ENCODE measurements around the gene ARHGAP15.

The ARHGAP15 gene

DNA sequence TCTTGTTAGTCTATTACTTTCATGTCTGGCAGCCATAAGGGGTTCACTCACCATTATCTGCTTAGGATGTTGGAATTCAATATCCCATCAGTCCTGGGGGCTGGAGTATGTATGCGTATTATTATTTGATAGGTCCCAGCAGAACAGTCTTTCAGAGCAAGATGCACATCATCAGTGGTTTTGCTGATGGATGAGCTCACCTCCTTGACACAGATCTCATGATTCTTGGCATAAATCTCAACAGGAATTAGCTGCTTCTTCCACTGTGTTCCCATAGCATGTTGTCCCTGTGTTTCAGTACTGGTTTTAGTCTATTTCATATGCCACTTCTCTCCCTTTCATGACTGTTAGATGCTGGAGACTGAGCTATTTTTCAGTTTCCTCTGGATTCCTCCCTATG lies 442.5 kb downstream of the ARHGAP15 start:
- H3K23ac ChIP-seq (ENCODE audit: low read length): no peak overlapping the region

DNA sequence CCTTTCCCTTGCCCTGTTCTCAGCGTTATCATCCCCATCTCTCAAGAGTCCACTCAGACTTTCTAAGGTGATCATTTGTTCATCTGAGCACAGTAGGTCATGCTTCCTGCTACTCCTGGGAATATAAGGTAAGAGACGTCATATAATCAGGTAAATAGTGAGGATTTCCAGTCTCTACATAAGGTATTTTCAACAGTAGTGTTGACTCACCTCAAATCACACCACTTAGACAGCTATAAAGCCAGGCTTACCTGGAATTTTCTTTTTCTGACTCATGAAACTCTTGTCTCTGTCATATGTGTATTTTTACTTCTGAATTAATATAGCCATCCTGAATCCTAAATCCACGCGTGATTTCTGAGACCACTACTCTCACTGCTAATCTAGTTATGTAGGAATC lies 443.2 kb downstream of the ARHGAP15 start:
- no peak for DNase-seq

More for the DNA sequence above, 442.5 kb downstream of the ARHGAP15 start:
- no peaks in the 10 kb centered on the region for H3K36me3 ChIP-seq (ENCODE audit: control insufficient read depth in 1 of 2, insufficient read depth in 2 of 2, low read length in 2 of 2)
- no peaks in the 10 kb centered on the region for H3K27me3 ChIP-seq (ENCODE audit: insufficient read depth, low read length)
- no peak overlapping the region for H3K14ac ChIP-seq (ENCODE audit: low read length)
- H2BK5ac ChIP-seq (ENCODE audit: low read depth, low read length, poor library complexity): no peak overlapping the region
- no peak overlapping the region for H2AFZ ChIP-seq (ENCODE audit: insufficient read depth, low read length, poor library complexity)
- DNase-seq: no peak
- H3K4me2 ChIP-seq (ENCODE audit: low read length): no peak overlapping the region
- H3K27ac ChIP-seq (ENCODE audit: low read depth, low read length): no peak overlapping the region
- no peak overlapping the region for H3K4me3 ChIP-seq (ENCODE audit: low read depth, low read length)
- no peak overlapping the region for H4K8ac ChIP-seq (ENCODE audit: low read depth, low read length)
- no peak overlapping the region for H3K9ac ChIP-seq (ENCODE audit: low read length)
- H4K91ac ChIP-seq (ENCODE audit: low read depth, low read length): no peak overlapping the region
- no peak overlapping the region for H3K18ac ChIP-seq (ENCODE audit: low read length)
- no peak overlapping the region for H2BK120ac ChIP-seq (ENCODE audit: insufficient read depth, low read length, poor library complexity)
- WGBS (ENCODE audit: extremely low coverage, insufficient coverage, insufficient read length): no CpG with 5 or more reads among the region's 1 CpG
- no peak overlapping the region for H2AK5ac ChIP-seq (ENCODE audit: low read length)
- no peaks in the 10 kb centered on the region for H3K9me3 ChIP-seq (ENCODE audit: insufficient read depth, low read depth, low read length)
- no peak overlapping the region for H4K12ac ChIP-seq (ENCODE audit: low read depth, low read length)
- H3K79me1 ChIP-seq (ENCODE audit: low read length): no peaks in the 10 kb centered on the region
- no peak overlapping the region for H2BK12ac ChIP-seq (ENCODE audit: low read length)
- H3K4ac ChIP-seq (ENCODE audit: low read depth, low read length): no peak overlapping the region
- H3K79me2 ChIP-seq (ENCODE audit: control insufficient read depth, insufficient read depth, low read length, poor library complexity): no peaks in the 10 kb centered on the region
- no peaks in the 10 kb centered on the region for H3K4me1 ChIP-seq (ENCODE audit: control insufficient read depth in 1 of 2, insufficient read depth in 2 of 2, low read length in 2 of 2)

DNA sequence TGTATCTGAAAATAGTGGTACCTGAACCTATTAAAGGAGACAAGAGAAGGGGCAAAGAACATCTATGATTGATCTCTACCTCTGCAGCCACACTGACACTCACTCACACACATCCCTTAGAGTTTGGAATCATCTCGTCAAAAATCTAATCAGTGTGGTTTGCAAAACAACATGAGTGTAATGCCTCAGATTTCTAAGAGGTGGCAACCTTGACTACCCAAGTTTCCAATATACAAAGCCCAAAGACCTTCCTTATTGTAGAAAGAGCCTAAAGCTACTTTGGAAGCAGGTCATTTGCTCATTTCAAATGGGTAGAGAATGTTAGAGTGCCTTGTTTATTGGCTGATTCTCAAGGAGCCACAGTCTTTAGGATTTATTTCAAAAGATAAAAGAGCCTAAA lies 444.9 kb downstream of the ARHGAP15 start:
- Histone ChIP-seq H2AK5ac (ENCODE audit: low read length) (no peak overlapping the region), H3K4me2 (ENCODE audit: low read length) (no peak overlapping the region), H3K36me3 (ENCODE audit: control insufficient read depth in 1 of 2, insufficient read depth in 2 of 2, low read length in 2 of 2) (no peaks in the 10 kb centered on the region), H3K79me2 (ENCODE audit: control insufficient read depth, insufficient read depth, low read length, poor library complexity) (no peaks in the 10 kb centered on the region), H3K18ac (ENCODE audit: low read length) (no peak overlapping the region), H2BK5ac (ENCODE audit: low read depth, low read length, poor library complexity) (no peak overlapping the region), H4K91ac (ENCODE audit: low read depth, low read length) (no peak overlapping the region), H2AFZ (ENCODE audit: insufficient read depth, low read length, poor library complexity) (no peak overlapping the region), H3K23ac (ENCODE audit: low read length) (no peak overlapping the region), H3K4ac (ENCODE audit: low read depth, low read length) (no peak overlapping the region), H3K9me3 (ENCODE audit: insufficient read depth, low read depth, low read length) (no peaks in the 10 kb centered on the region), H2BK120ac (ENCODE audit: insufficient read depth, low read length, poor library complexity) (no peak overlapping the region), H3K4me1 (ENCODE audit: control insufficient read depth in 1 of 2, insufficient read depth in 2 of 2, low read length in 2 of 2) (no peaks in the 10 kb centered on the region), H4K12ac (ENCODE audit: low read depth, low read length) (no peak overlapping the region), H2BK12ac (ENCODE audit: low read length) (no peak overlapping the region), H3K27me3 (ENCODE audit: insufficient read depth, low read length) (no peaks in the 10 kb centered on the region), H3K14ac (ENCODE audit: low read length) (no peak overlapping the region), H3K27ac (ENCODE audit: low read depth, low read length) (no peak overlapping the region), H3K79me1 (ENCODE audit: low read length) (no peaks in the 10 kb centered on the region), H3K9ac (ENCODE audit: low read length) (no peak overlapping the region), H4K8ac (ENCODE audit: low read depth, low read length) (no peak overlapping the region), H3K4me3 (ENCODE audit: low read depth, low read length) (no peak overlapping the region)
- DNase-seq: peak in 1 of 2 donors; percentile 6
- no CpG with 5 or more reads among the region's 1 CpG for WGBS (ENCODE audit: extremely low coverage, insufficient coverage, insufficient read length)

More for the DNA sequence above, 443.2 kb downstream of the ARHGAP15 start:
- Histone ChIP-seq H3K79me1 (ENCODE audit: low read length) (no peaks in the 10 kb centered on the region), H3K9me3 (ENCODE audit: insufficient read depth, low read depth, low read length) (no peaks in the 10 kb centered on the region), H3K14ac (ENCODE audit: low read length) (no peak overlapping the region), H2BK120ac (ENCODE audit: insufficient read depth, low read length, poor library complexity) (no peak overlapping the region), H3K79me2 (ENCODE audit: control insufficient read depth, insufficient read depth, low read length, poor library complexity) (no peaks in the 10 kb centered on the region), H2AFZ (ENCODE audit: insufficient read depth, low read length, poor library complexity) (no peak overlapping the region), H3K4me2 (ENCODE audit: low read length) (no peak overlapping the region), H2BK12ac (ENCODE audit: low read length) (no peak overlapping the region), H2BK5ac (ENCODE audit: low read depth, low read length, poor library complexity) (no peak overlapping the region), H3K18ac (ENCODE audit: low read length) (no peak overlapping the region), H3K4me1 (ENCODE audit: control insufficient read depth in 1 of 2, insufficient read depth in 2 of 2, low read length in 2 of 2) (no peaks in the 10 kb centered on the region), H3K36me3 (ENCODE audit: control insufficient read depth in 1 of 2, insufficient read depth in 2 of 2, low read length in 2 of 2) (no peaks in the 10 kb centered on the region), H4K12ac (ENCODE audit: low read depth, low read length) (no peak overlapping the region), H4K8ac (ENCODE audit: low read depth, low read length) (no peak overlapping the region), H2AK5ac (ENCODE audit: low read length) (no peak overlapping the region), H4K91ac (ENCODE audit: low read depth, low read length) (no peak overlapping the region), H3K4me3 (ENCODE audit: low read depth, low read length) (no peak overlapping the region), H3K9ac (ENCODE audit: low read length) (no peak overlapping the region), H3K27me3 (ENCODE audit: insufficient read depth, low read length) (no peaks in the 10 kb centered on the region), H3K23ac (ENCODE audit: low read length) (no peak overlapping the region), H3K27ac (ENCODE audit: low read depth, low read length) (no peak overlapping the region), H3K4ac (ENCODE audit: low read depth, low read length) (no peak overlapping the region)
- WGBS (ENCODE audit: extremely low coverage, insufficient coverage, insufficient read length): no CpG with 5 or more reads among the region's 4 CpGs

DNA sequence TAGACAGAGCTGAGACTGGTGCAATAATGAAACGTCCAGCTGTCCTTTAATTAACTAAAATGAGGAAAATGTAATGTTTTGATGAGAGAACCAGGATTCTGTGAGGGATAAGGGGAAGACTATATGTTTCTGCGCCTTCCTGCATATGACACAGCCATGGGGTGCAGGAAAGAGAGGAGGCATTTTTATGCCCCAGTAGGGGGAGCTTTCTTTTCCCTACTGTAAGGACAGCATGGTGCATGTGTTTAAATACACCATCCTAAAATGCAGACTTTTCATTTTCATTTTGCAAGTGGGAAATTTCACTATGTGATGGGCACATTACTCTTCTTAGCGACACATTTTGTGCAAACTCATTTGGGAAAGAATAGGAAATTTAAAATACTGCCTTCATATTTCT lies 446.1 kb downstream of the ARHGAP15 start:
- no peaks in the 10 kb centered on the region for H3K27me3 ChIP-seq (ENCODE audit: insufficient read depth, low read length)
- H2BK5ac ChIP-seq (ENCODE audit: low read depth, low read length, poor library complexity): no peak overlapping the region
- no peak overlapping the region for H4K8ac ChIP-seq (ENCODE audit: low read depth, low read length)
- H3K23ac ChIP-seq (ENCODE audit: low read length): no peak overlapping the region
- no peak overlapping the region for H3K14ac ChIP-seq (ENCODE audit: low read length)
- H3K9me3 ChIP-seq (ENCODE audit: insufficient read depth, low read depth, low read length): no peaks in the 10 kb centered on the region
- H3K79me2 ChIP-seq (ENCODE audit: control insufficient read depth, insufficient read depth, low read length, poor library complexity): no peaks in the 10 kb centered on the region
- H3K4ac ChIP-seq (ENCODE audit: low read depth, low read length): no peak overlapping the region
- H3K4me2 ChIP-seq (ENCODE audit: low read length): no peak overlapping the region
- H3K79me1 ChIP-seq (ENCODE audit: low read length): no peaks in the 10 kb centered on the region
- DNase-seq: no peak
- no peak overlapping the region for H4K12ac ChIP-seq (ENCODE audit: low read depth, low read length)
- no peak overlapping the region for H3K9ac ChIP-seq (ENCODE audit: low read length)
- no peak overlapping the region for H2BK120ac ChIP-seq (ENCODE audit: insufficient read depth, low read length, poor library complexity)
- no peak overlapping the region for H3K4me3 ChIP-seq (ENCODE audit: low read depth, low read length)
- no peak overlapping the region for H2AK5ac ChIP-seq (ENCODE audit: low read length)
- no peaks in the 10 kb centered on the region for H3K4me1 ChIP-seq (ENCODE audit: control insufficient read depth in 1 of 2, insufficient read depth in 2 of 2, low read length in 2 of 2)
- no peak overlapping the region for H4K91ac ChIP-seq (ENCODE audit: low read depth, low read length)
- WGBS (ENCODE audit: extremely low coverage, insufficient coverage, insufficient read length): no CpG with 5 or more reads among the region's 3 CpGs
- H3K18ac ChIP-seq (ENCODE audit: low read length): no peak overlapping the region
- H2AFZ ChIP-seq (ENCODE audit: insufficient read depth, low read length, poor library complexity): no peak overlapping the region
- H3K27ac ChIP-seq (ENCODE audit: low read depth, low read length): no peak overlapping the region
- no peak overlapping the region for H2BK12ac ChIP-seq (ENCODE audit: low read length)
- no peaks in the 10 kb centered on the region for H3K36me3 ChIP-seq (ENCODE audit: control insufficient read depth in 1 of 2, insufficient read depth in 2 of 2, low read length in 2 of 2)

All from trophoblast cell (in vitro differentiated cells and primary cell).